NCI-H526 (cell line): Measurements from ENCODE around the gene BDKRB1.

Source experiments
- DNase-seq, 2 experiments: peaks; one replicate each; lab custom pipeline; 2025; lab: John Stamatoyannopoulos, UW

The BDKRB1 gene

GRCh38 chr14:96261772-96262655 lies 6.0 kb downstream of the BDKRB1 start:
- DNase-seq = no peak

GRCh38 chr14:96263347-96264199 lies 7.6 kb downstream of the BDKRB1 start:
- DNase-seq = no peak

GRCh38 chr14:96264200-96264553 lies 8.2 kb downstream of the BDKRB1 start:
- DNase-seq = no peak

DNA sequence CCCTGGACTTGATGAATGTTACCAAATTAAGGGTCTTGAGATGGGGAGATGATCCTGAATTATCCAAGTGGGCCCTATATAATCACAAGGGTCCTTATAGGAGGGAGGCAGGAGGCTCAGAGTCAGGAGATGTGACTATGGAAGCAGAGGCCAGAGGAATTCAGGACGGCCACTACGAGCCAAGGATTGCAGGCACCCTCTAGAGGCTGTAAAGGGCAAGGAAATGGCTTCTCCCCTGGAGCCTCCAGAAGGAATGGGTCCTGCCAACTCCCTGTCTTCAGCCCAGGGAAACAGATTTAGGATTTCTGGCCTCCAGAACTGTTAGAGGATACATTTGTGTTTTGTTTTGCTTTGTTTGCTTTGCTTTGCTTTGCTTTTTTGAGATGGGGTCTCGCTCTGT lies 8.8 kb downstream of the BDKRB1 start:
- DNase-seq = peak in 1 of 2 experiments; percentile 9

GRCh38 chr14:96265383-96266095 lies 9.5 kb downstream of the BDKRB1 start:
- peak in 1 of 2 experiments; percentile 2 for DNase-seq

- DNase-seq = no peak
Observed at GRCh38 chr14:96267336-96267735, 11.3 kb downstream of the BDKRB1 start.

GRCh38 chr14:96267916-96268315 lies 11.9 kb downstream of the BDKRB1 start:
- no peak for DNase-seq

GRCh38 chr14:96268431-96269358 lies 12.7 kb downstream of the BDKRB1 start:
- no peak for DNase-seq

GRCh38 chr14:96269359-96269710 lies 13.3 kb downstream of the BDKRB1 start:
- no peak for DNase-seq

- DNase-seq = no peak
Observed at GRCh38 chr14:96270565-96271420, 14.8 kb downstream of the BDKRB1 start.

DNA sequence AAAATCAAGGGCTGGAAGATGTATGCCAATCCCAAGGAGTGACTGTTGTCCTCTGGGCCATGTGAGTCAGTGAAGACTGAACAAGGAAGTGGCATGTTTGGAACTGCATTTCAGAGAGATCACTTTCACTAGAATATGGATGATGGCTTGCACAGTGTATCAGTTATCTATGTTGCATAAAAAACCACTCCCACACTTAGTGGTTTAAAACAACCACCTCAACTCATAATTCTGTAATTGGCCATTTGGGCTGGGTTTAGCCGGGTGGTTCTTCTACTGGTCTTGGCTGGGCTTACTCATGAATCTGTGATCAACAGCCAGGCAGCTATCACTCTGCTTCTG lies 15.4 kb downstream of the BDKRB1 start:
- DNase-seq = no peak

- DNase-seq = no peak
Observed at GRCh38 chr14:96272777-96273473, 16.9 kb downstream of the BDKRB1 start.

DNA sequence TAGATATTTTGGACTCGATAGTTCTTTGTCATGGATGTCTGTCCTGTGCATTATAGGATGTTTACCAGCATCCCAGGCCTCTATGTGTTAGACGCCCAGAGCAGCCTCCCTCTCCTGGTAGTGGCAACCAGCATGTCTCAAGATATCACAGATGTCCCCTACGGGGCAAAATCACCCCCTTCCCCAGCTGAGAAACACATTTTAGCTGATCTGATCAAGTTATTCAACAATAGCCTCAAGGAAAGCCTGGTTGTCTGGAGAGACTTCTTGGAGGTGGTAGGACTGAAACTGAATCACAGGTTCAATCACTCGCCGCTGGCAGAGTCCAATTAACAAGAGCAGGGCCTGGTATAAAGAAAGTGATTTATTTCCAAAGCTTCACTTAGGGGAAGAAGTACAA lies 17.6 kb downstream of the BDKRB1 start:
- DNase-seq = no peak

- DNase-seq = no peak
Observed at GRCh38 chr14:96274122-96274521, 18.1 kb downstream of the BDKRB1 start.

DNA sequence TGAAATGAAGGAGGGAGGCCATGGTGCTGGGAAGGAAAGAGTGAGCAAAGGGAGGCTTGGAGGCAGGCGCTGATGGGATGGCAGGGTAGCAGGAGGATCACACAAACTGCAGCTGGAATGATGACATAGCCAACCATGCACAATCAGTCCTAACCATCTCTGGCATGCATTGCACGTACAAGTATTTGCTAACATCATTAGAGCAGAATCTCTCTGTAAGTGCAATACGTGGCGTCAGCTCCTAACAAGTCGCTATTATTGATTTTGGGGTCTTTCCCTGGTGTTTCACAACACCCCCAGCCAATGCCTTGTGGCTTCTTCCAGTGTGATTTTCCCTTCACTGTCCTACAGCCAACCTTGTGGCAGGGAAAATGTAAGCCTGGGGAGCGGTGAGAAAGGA lies 18.5 kb downstream of the BDKRB1 start:
- DNase-seq = no peak

DNA sequence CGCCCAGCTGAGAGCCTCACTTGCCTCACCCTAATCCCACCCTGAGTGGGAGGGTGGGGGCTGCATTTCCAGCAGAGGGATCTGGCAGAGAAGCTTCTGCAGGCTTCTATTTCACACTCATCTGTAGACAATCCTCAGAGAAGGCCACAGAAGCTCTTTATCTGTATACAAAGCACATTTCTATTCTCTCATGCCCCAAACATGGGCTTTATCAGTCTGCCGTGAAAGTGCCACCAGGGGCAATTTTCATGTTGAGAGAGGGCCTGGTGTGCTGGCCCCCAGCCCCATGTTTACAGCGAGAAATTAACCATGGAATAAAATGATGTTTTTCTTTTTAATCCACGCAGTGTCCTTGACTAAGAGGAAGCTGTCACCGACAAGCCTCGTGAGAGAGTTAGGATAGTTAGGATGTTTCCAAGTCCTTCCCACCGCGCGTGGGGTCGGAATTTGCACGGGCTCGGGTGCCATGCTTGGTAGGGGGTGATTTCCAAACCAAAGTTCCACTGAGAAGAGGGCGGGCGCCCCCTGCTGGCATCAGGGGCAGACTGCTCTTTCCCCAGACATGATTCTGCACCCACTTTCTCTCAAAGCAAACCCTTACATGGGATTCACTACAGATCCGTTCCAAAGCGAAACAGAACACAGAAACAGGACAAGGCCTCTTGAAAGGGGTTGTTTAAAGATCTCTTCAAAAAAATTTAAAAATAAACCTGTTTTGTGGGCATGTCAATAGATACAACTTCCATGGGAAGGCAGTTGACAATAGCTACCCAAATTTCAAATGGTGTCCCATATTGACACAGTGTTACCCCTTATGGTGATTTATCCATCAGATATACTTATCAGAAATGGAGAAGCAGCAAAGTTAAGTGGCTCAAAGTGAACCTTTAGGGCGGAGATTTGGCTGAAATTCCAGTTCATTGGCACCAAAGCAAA lies 19.4 kb downstream of the BDKRB1 start:
- DNase-seq = peak; percentile 41 to 81

DNA sequence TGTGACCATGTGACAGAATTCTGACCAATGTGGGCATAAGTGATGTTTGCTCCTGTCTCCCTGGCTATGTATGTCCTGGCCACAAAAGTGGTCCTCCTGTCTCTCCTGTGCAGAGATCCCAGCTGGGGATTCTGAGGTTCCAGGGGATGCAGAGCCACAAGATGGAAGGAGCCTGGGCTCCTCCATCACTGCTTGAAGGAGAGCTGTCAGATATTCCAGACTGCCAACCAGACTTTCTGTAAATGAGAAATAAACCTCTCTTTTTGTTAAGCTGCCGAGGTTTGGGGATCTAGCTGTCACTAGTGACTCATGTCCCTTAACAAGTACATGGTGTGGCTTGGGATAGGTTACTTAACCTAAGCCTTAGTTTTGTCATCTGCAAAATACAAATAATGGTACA lies 21.9 kb downstream of the BDKRB1 start:
- no peak for DNase-seq

GRCh38 chr14:96279564-96279963 lies 23.6 kb downstream of the BDKRB1 start:
- DNase-seq = no peak

GRCh38 chr14:96280104-96280503 lies 24.1 kb downstream of the BDKRB1 start:
- no peak for DNase-seq
